ENCODE measurements around the gene FBXL5.

FBXL5 gene

GRCh38 chr4:15655223-15656037, at the start of gene FBXL5:
TSS of gene FBXL5 (minus strand) at chr4:15655357. CDS start at chr4:15655287, 70 bp downstream.
- H3K4me3 Mint-ChIP-seq: peak within 1 kb of the TSS; percentile 98
- peaks cover 52% of the 10 kb centered on the region for H3K4me1 Mint-ChIP-seq
- H3K27ac Mint-ChIP-seq: peak within 1 kb of the TSS; percentile 98
- no peaks in the 10 kb centered on the region for H3K36me3 Mint-ChIP-seq
- no peaks in the 10 kb centered on the region for H3K27me3 Mint-ChIP-seq
- no peaks in the 10 kb centered on the region for H3K9me3 Mint-ChIP-seq

- Mint-ChIP-seq H3K27me3 (peaks cover 3% of the 10 kb centered on the region), H3K4me1 (peaks cover 8% of the 10 kb centered on the region), H3K27ac (peak overlapping the region; percentile 74), H3K4me3 (peak overlapping the region; percentile 93), H3K9me3 (no peaks in the 10 kb centered on the region), H3K36me3 (no peaks in the 10 kb centered on the region)
Measured at GRCh38 chr4:15704129-15704528, 49.0 kb upstream of the FBXL5 start.

GRCh38 chr4:15703439-15703838, 48.3 kb upstream of the FBXL5 start:
- H3K36me3 Mint-ChIP-seq: no peaks in the 10 kb centered on the region
- H3K4me3 Mint-ChIP-seq: peak overlapping the region; percentile 93
- no peak overlapping the region for H3K27ac Mint-ChIP-seq
- peaks cover 5% of the 10 kb centered on the region for H3K27me3 Mint-ChIP-seq
- no peaks in the 10 kb centered on the region for H3K9me3 Mint-ChIP-seq
- peaks cover 8% of the 10 kb centered on the region for H3K4me1 Mint-ChIP-seq

- H3K27me3 Mint-ChIP-seq: peaks cover 5% of the 10 kb centered on the region
- H3K27ac Mint-ChIP-seq: peak within 1 kb of the TSS; percentile 43
Measured at GRCh38 chr4:15702941-15703403, 47.8 kb upstream of the FBXL5 start, which contains the start of gene BST1. TSS of gene BST1 (plus strand) at chr4:15703065. CDS start at chr4:15703145, 80 bp downstream.

GRCh38 chr4:15696866-15697265, 41.7 kb upstream of the FBXL5 start:
- peaks cover 4% of the 10 kb centered on the region for H3K4me1 Mint-ChIP-seq
- H3K27ac Mint-ChIP-seq: no peak overlapping the region
- no peaks in the 10 kb centered on the region for H3K36me3 Mint-ChIP-seq
- H3K9me3 Mint-ChIP-seq: no peaks in the 10 kb centered on the region
- H3K4me3 Mint-ChIP-seq: no peak overlapping the region
- peaks cover 9% of the 10 kb centered on the region for H3K27me3 Mint-ChIP-seq

More at GRCh38 chr4:15702941-15703403, 47.8 kb upstream of the FBXL5 start, which contains the start of gene BST1:
- Mint-ChIP-seq H3K4me3 (peak within 1 kb of the TSS; percentile 93), H3K9me3 (no peaks in the 10 kb centered on the region), H3K4me1 (peaks cover 8% of the 10 kb centered on the region), H3K36me3 (no peaks in the 10 kb centered on the region)

- Mint-ChIP-seq H3K4me3 (no peak overlapping the region), H3K27ac (no peak overlapping the region), H3K9me3 (no peaks in the 10 kb centered on the region)
Measured at GRCh38 chr4:15695729-15696128, 40.6 kb upstream of the FBXL5 start.

GRCh38 chr4:15695240-15695699, 40.1 kb upstream of the FBXL5 start:
- Mint-ChIP-seq H3K27ac (no peak overlapping the region), H3K36me3 (no peaks in the 10 kb centered on the region), H3K27me3 (peaks cover 9% of the 10 kb centered on the region), H3K4me1 (peaks cover 4% of the 10 kb centered on the region), H3K9me3 (no peaks in the 10 kb centered on the region), H3K4me3 (no peak overlapping the region)

More at GRCh38 chr4:15695729-15696128, 40.6 kb upstream of the FBXL5 start:
- Mint-ChIP-seq H3K27me3 (peaks cover 9% of the 10 kb centered on the region), H3K4me1 (peaks cover 4% of the 10 kb centered on the region), H3K36me3 (no peaks in the 10 kb centered on the region)

- Mint-ChIP-seq H3K4me1 (peaks cover 4% of the 10 kb centered on the region), H3K27me3 (peaks cover 9% of the 10 kb centered on the region), H3K27ac (no peak overlapping the region), H3K36me3 (no peaks in the 10 kb centered on the region), H3K9me3 (no peaks in the 10 kb centered on the region), H3K4me3 (no peak overlapping the region)
Measured at GRCh38 chr4:15694431-15694830, 39.3 kb upstream of the FBXL5 start.

GRCh38 chr4:15692602-15693001, 37.4 kb upstream of the FBXL5 start:
- Mint-ChIP-seq H3K4me1 (peaks cover 4% of the 10 kb centered on the region), H3K9me3 (no peaks in the 10 kb centered on the region), H3K36me3 (no peaks in the 10 kb centered on the region), H3K27me3 (peaks cover 4% of the 10 kb centered on the region), H3K4me3 (no peak overlapping the region), H3K27ac (peak overlapping the region; percentile 9)

GRCh38 chr4:15691346-15692135, 36.4 kb upstream of the FBXL5 start:
- Mint-ChIP-seq H3K27ac (no peak overlapping the region), H3K36me3 (no peaks in the 10 kb centered on the region), H3K4me3 (no peak overlapping the region), H3K4me1 (no peaks in the 10 kb centered on the region), H3K9me3 (no peaks in the 10 kb centered on the region), H3K27me3 (no peaks in the 10 kb centered on the region)

- peak overlapping the region; percentile 41 for H3K27ac Mint-ChIP-seq
- H3K9me3 Mint-ChIP-seq: no peaks in the 10 kb centered on the region
- H3K27me3 Mint-ChIP-seq: no peaks in the 10 kb centered on the region
- H3K36me3 Mint-ChIP-seq: peaks cover 6% of the 10 kb centered on the region
- no peak overlapping the region for H3K4me3 Mint-ChIP-seq
- peaks cover 10% of the 10 kb centered on the region for H3K4me1 Mint-ChIP-seq
Measured at GRCh38 chr4:15690020-15690809, 35.1 kb upstream of the FBXL5 start.

GRCh38 chr4:15689540-15689939, 34.4 kb upstream of the FBXL5 start:
- H3K9me3 Mint-ChIP-seq: no peaks in the 10 kb centered on the region
- H3K27ac Mint-ChIP-seq: no peak overlapping the region
- no peak overlapping the region for H3K4me3 Mint-ChIP-seq
- H3K4me1 Mint-ChIP-seq: peaks cover 17% of the 10 kb centered on the region
- peaks cover 10% of the 10 kb centered on the region for H3K36me3 Mint-ChIP-seq
- H3K27me3 Mint-ChIP-seq: no peaks in the 10 kb centered on the region

- H3K36me3 Mint-ChIP-seq: peaks cover 10% of the 10 kb centered on the region
- no peaks in the 10 kb centered on the region for H3K9me3 Mint-ChIP-seq
- no peak overlapping the region for H3K27ac Mint-ChIP-seq
- H3K4me1 Mint-ChIP-seq: peaks cover 31% of the 10 kb centered on the region
- H3K4me3 Mint-ChIP-seq: no peak overlapping the region
- H3K27me3 Mint-ChIP-seq: no peaks in the 10 kb centered on the region
Measured at GRCh38 chr4:15688051-15688450, 32.9 kb upstream of the FBXL5 start.

GRCh38 chr4:15684498-15684897, 29.3 kb upstream of the FBXL5 start:
- H3K4me1 Mint-ChIP-seq: peaks cover 42% of the 10 kb centered on the region
- no peaks in the 10 kb centered on the region for H3K27me3 Mint-ChIP-seq
- no peak overlapping the region for H3K27ac Mint-ChIP-seq
- no peaks in the 10 kb centered on the region for H3K9me3 Mint-ChIP-seq
- H3K36me3 Mint-ChIP-seq: peaks cover 10% of the 10 kb centered on the region
- H3K4me3 Mint-ChIP-seq: no peak overlapping the region

GRCh38 chr4:15683143-15683495, 28.0 kb upstream of the FBXL5 start:
- H3K36me3 Mint-ChIP-seq: peaks cover 10% of the 10 kb centered on the region
- H3K27me3 Mint-ChIP-seq: peaks cover 2% of the 10 kb centered on the region
- H3K4me1 Mint-ChIP-seq: peaks cover 42% of the 10 kb centered on the region
- H3K27ac Mint-ChIP-seq: no peak overlapping the region
- H3K4me3 Mint-ChIP-seq: peak overlapping the region; percentile 8
- H3K9me3 Mint-ChIP-seq: no peaks in the 10 kb centered on the region
